Fibroblast of lung (primary cell): ENCODE measurements around the gene DDAH2.

Experiments
- CTCF ChIP-seq, 2 donors: IDR thresholded peaks in 1 of 2; conservative IDR thresholded peaks in 1 of 2; 1 replicate in 1 of 2; 2 replicates in 1 of 2; pipeline ENCODE4 v1.5.1; 2011 to 2012; ENCODE audit warnings: low read length in 2 of 2, control low read depth in 1 of 2, inconsistent platforms in 1 of 2, low read depth in 1 of 2, mild to moderate bottlenecking in 1 of 2
- EZH2 ChIP-seq: IDR thresholded peaks from 2 replicates; pipeline ENCODE4 v1.5.1; 2012; ENCODE audit warnings: low read length, control low read depth, mild to moderate bottlenecking; ENCODE audit errors: missing control alignments

DNA sequence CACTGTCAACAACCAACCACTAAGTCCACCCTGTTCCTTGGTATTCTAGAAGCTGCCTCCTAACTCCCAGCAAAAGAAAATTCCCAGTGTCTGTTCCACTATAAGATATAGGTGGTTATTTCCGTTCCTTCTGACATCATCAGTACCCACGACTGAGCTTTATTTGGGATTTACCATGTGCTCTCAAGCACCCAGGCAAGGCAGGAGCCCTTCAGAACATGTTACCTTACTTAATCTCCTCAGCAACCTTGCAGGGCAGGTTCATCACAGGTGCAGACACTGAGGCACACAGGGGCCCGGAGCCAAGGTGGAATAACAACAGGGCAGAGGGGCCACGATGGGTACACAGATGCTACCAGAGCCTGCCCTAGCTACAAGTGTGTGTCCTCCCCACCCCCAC, 36.7 kb downstream of the DDAH2 start:
- TF ChIP-seq CTCF (conservative IDR thresholded peaks at IDR 0.05 in 1 of 2, IDR thresholded peaks at IDR 0.05 in 1 of 2; ENCODE audit: low read depth in 1 of 2, low read length in 2 of 2) (no peak), EZH2 (no peak)
